WI38 (cell line): ENCODE results near the gene ARHGEF28.

Experiments used
- H3K4me3 ChIP-seq: 2 replicates; pipeline ENCODE4 v1.5.1; 2011; ENCODE audit warnings: low read depth, mild to moderate bottlenecking, control low read depth, low read length
- CTCF ChIP-seq: IDR thresholded peaks from 2 replicates; pipeline ENCODE4 v1.5.1; 2012; ENCODE audit warnings: low read depth, mild to moderate bottlenecking, control low read depth, low read length

ARHGEF28 gene

GRCh38 chr5:73902327-73903051, 276.5 kb downstream of the ARHGEF28 start:
- H3K4me3 ChIP-seq: no peak overlapping the region
- peak; percentile 28 for TF ChIP-seq CTCF

DNA sequence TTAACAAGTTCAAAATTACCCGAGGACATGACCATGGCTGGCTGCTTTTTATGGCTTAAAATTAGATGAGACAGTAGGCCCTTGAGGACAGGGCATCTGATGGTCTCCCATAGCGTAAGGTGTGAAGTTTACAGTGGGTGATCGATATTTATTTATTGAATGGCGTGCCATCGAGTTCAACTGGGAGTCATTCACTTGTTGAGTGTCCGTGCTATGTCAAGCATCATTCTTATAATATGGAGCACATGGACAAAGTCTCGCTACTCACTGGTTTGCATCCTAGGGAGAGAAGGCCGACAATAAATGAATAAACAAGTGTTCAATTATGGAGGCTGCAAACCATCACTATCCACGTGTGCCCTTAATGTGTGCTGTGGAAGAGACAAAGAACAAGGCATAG, 277.2 kb downstream of the ARHGEF28 start:
- no peak for TF ChIP-seq CTCF
- no peak overlapping the region for H3K4me3 ChIP-seq

GRCh38 chr5:73906277-73906676, 280.3 kb downstream of the ARHGEF28 start:
- TF ChIP-seq CTCF: no peak

DNA sequence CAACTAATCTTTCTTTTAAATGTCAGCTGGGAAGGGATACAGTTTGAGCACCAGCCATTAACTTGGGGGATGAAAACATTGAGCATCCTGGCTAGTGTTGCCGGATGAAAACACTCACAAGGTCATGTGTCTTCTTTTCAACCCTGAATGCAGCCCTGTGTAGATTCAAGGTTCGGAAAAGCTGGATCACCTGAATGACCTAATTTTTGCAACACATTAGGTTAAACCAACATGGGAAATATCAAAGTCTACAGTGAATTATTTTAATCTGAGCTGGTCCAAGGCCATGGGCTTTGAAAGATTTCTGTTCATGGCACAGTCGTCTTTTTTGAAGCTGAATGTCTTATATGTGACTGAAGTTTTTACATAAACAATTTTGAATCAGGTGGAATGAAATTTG, 281.2 kb downstream of the ARHGEF28 start:
- no peak for TF ChIP-seq CTCF
- H3K4me3 ChIP-seq: no peak overlapping the region

More at GRCh38 chr5:73906277-73906676, 280.3 kb downstream of the ARHGEF28 start:
- no peak overlapping the region for H3K4me3 ChIP-seq

DNA sequence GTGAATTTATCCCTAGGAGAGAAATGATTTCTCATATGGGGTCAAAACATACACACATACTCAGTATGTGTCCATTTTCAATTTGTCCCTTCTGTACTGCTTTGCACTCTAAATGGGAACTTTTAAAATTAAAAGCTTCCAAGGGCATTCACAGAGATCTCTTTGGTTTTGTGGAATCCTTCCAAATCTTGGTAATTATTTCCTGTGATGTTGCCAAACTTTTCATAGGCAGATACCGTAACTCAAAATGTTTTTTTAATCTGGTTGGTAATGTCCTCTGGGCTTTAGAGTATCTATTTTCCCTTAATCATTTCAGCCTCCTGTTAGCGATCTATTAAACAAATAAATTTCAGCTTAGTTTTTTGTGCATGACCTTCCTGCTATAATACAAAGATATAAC, 282.4 kb downstream of the ARHGEF28 start:
- no peak for TF ChIP-seq CTCF
- H3K4me3 ChIP-seq: no peak overlapping the region

DNA sequence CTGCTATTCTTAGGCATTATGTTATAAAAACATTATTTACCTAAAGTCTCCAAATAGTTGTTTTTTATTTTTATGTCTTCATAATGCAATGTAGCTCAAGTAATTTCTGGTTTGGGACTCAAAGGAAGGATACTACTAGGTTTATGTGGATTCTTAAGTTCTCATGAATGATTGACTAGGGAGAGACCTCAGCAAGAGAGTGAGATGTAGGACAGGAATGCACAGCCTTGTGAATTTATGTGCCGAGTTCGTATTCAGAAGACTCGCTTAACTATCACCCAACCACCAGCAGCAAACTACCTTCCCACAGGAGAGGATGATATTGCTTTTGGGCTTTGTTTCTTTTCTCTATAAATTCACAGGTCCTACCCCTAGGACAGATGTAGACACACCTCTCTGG, 282.9 kb downstream of the ARHGEF28 start:
- TF ChIP-seq CTCF: no peak
- H3K4me3 ChIP-seq: no peak overlapping the region

DNA sequence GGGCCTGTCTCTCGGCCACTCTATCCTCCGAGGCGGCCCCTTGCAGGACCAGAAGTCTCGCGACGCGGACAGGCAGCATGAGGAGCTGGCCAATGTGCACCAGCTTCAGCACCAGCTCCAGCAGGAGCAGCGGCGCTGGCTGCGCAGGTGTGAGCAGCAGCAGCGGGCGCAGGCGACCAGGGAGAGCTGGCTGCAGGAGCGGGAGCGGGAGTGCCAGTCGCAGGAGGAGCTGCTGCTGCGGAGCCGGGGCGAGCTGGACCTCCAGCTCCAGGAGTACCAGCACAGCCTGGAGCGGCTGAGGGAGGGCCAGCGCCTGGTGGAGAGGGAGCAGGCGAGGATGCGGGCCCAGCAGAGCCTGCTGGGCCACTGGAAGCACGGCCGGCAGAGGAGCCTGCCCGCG, 283.5 kb downstream of the ARHGEF28 start:
- H3K4me3 ChIP-seq: no peak overlapping the region
- TF ChIP-seq CTCF: no peak
